ENCODE data around the gene LRP6. TPM values are rescaled to one million over a fixed set of nuclear protein-coding genes. Genes with fewer than 3 reads are reported as not detected.

LRP6 gene
- total RNA-seq, 1 experiment from 2014 or later, result 62.4 TPM

DNA sequence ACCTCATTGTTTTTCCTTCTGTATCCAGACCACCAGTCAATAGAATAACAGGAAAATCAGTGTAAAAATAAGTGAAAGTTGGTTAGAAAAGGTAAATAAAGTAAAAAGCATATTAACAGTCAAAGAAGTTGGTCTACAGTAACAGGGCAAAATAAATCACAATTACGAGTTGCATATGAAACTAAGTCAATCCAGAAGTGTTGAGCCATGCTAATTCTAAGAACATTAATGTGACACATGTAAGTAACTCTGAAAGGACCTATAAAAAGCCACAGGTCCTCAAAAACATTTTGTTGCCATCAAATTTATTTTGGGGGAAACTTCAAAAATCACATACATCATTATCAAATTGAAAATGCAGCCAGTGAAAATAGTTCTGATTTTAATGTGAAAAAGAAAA, 56.4 kb downstream of the LRP6 start:
- Histone ChIP-seq H3K79me2 (ENCODE audit: insufficient read depth, low read length) (peaks cover 19% of the 10 kb centered on the region; the same call in 1 of the 2 replicates), H3K4me1 (ENCODE audit: insufficient read depth, low read length) (peaks cover 3% of the 10 kb centered on the region; the same call in 1 of the 2 replicates), H3K14ac (ENCODE audit: insufficient read depth, low read length) (no peak overlapping the region), H4K5ac (ENCODE audit: insufficient read length, low read depth, low read length) (no peak overlapping the region), H3K18ac (ENCODE audit: insufficient read length, low read depth, low read length) (no peak overlapping the region), H2AK5ac (ENCODE audit: insufficient read length, low read length) (no peak overlapping the region), H3K4ac (ENCODE audit: low read depth, low read length) (no peak overlapping the region), H2BK5ac (ENCODE audit: insufficient read length, low read length) (no peak overlapping the region), H2BK20ac (ENCODE audit: low read depth, low read length, poor library complexity, severe bottlenecking) (no peak overlapping the region), H3K27me3 (ENCODE audit: insufficient read depth, low read length) (no peaks in the 10 kb centered on the region), H3K4me2 (ENCODE audit: insufficient read depth, insufficient read length, low read length) (no peak overlapping the region), H4K91ac (ENCODE audit: insufficient read length, low read depth, low read length) (no peak overlapping the region), H4K8ac (replicated peaks; ENCODE audit: insufficient read length, low read depth, low read length) (no peak overlapping the region), H2BK12ac (ENCODE audit: insufficient read length, low read depth, low read length) (no peak overlapping the region), H3K79me1 (ENCODE audit: insufficient read depth, low read depth, low read length, poor library complexity, severe bottlenecking) (peaks cover 7% of the 10 kb centered on the region), H3T11ph (ENCODE audit: low read length) (no peak overlapping the region), H3K27ac (ENCODE audit: insufficient read length, low read depth, low read length) (no peak overlapping the region), H2AFZ (ENCODE audit: low read length) (no peak overlapping the region), H3K23me2 (ENCODE audit: insufficient read length, low read depth, low read length, poor library complexity, severe bottlenecking) (no peaks in the 10 kb centered on the region), H3K9ac (ENCODE audit: extremely low read depth, insufficient read length, low read length) (no peak overlapping the region), H2BK15ac (ENCODE audit: low read depth, low read length) (no peak overlapping the region), H3K56ac (ENCODE audit: insufficient read length, low read depth, low read length) (no peak overlapping the region), H2BK120ac (ENCODE audit: low read depth, low read length, poor library complexity, severe bottlenecking) (no peak overlapping the region), H3K9me3 (ENCODE audit: control insufficient read depth, low read depth, low read length) (no peaks in the 10 kb centered on the region), H3K23ac (ENCODE audit: insufficient read length, low read depth, low read length) (no peak overlapping the region), H4K20me1 (ENCODE audit: control insufficient read depth, insufficient read depth, insufficient read length) (no peaks in the 10 kb centered on the region)
- Mint-ChIP-seq H3K27me3 (ENCODE audit: low read depth) (no peaks in the 10 kb centered on the region), H3K4me3 (no peak overlapping the region), H3K36me3 (ENCODE audit: insufficient read depth in 1 of 3, low read depth in 3 of 3) (no peaks in the 10 kb centered on the region; a peak in 1 of 7 replicates), H3K27ac (peak overlapping the region in 1 of 3 experiments; percentile 81; a peak in 1 of 7 replicates), H3K9me3 (no peaks in the 10 kb centered on the region), H3K4me1 (peaks cover 10 to 16% of the 10 kb centered on the region in 2 experiments)
- WGBS (ENCODE audit: extremely low coverage, insufficient read length, low lambda C conversion rate), result no CpG with 5 or more reads among the region's 1 CpG
- TF ChIP-seq, protein P1, sequence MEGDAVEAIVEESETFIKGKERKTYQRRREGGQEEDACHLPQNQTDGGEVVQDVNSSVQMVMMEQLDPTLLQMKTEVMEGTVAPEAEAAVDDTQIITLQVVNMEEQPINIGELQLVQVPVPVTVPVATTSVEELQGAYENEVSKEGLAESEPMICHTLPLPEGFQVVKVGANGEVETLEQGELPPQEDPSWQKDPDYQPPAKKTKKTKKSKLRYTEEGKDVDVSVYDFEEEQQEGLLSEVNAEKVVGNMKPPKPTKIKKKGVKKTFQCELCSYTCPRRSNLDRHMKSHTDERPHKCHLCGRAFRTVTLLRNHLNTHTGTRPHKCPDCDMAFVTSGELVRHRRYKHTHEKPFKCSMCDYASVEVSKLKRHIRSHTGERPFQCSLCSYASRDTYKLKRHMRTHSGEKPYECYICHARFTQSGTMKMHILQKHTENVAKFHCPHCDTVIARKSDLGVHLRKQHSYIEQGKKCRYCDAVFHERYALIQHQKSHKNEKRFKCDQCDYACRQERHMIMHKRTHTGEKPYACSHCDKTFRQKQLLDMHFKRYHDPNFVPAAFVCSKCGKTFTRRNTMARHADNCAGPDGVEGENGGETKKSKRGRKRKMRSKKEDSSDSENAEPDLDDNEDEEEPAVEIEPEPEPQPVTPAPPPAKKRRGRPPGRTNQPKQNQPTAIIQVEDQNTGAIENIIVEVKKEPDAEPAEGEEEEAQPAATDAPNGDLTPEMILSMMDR (conservative IDR thresholded peaks at IDR 0.05), result no peak
- no peak for DNase-seq
